Keratinocyte (primary cell): ENCODE measurements around the gene ARPC5L.

Experiments
- CTCF ChIP-seq, 3 experiments: IDR thresholded peaks in 1 of 3; conservative IDR thresholded peaks in 1 of 3; optimal IDR thresholded peaks in 1 of 3; 2 replicates in 2 of 3; 3 replicates in 1 of 3; pipeline versions ENCODE3 to v1.5.1; 2011; ENCODE audit warnings: low read length in 3 of 3, mild to moderate bottlenecking in 3 of 3, moderate library complexity in 2 of 3, control low read depth in 1 of 3, inconsistent platforms in 1 of 3; ENCODE audit not compliant: insufficient read depth in 2 of 3; ENCODE audit errors: extremely low read depth in 1 of 3
- EZH2 ChIP-seq: IDR thresholded peaks from one replicate; pipeline ENCODE4 v1.6.1; 2012; ENCODE audit warnings: inconsistent platforms, mild to moderate bottlenecking, low read length, moderate library complexity

GRCh38 chr9:124855566-124855943, 6.4 kb upstream of the ARPC5L start:
- TF ChIP-seq CTCF (optimal IDR thresholded peaks at IDR 0.05 in 1 of 3, IDR thresholded peaks at IDR 0.05 in 1 of 3, conservative IDR thresholded peaks at IDR 0.05 in 1 of 3; ENCODE audit: extremely low read depth in 1 of 3, insufficient read depth in 2 of 3, low read length in 3 of 3) (no peak), EZH2 (no peak)
